ENCODE data around the gene NDUFS6. TPM values are rescaled to one million over a fixed set of nuclear protein-coding genes. Genes with fewer than 3 reads are reported as not detected.
A peak's percentile ranks its signal among the peaks of the same experiment; 100 is the strongest.

Gene NDUFS6
- polyA plus RNA-seq, 2 of the 4 experiments (the other 2 are of a cell fraction): 76.0 to 192 TPM

- H3K4me3 ChIP-seq: no peak overlapping the region
- DNase-seq (ENCODE audit: low read depth in 1 of 2, low spot score in 1 of 2): no peak
- 55% methylated on average over 23 of the region's 25 CpGs for WGBS (ENCODE audit: missing lambda C conversion rate)
- no peak for FAIRE-seq
- ChIA-PET CTCF (interaction anchor here (0.9 to 4.4 kb wide), 9 partner anchors 9 to 280 kb away, joined by 3 to 21 read pairs (median 7); no protein-coding TSS in a partner anchor), POLR2A (no interaction called here)
- no peak overlapping the region for H3K27ac ChIP-seq
- H3K4me2 ChIP-seq: no peak overlapping the region
- H3K9me3 ChIP-seq: no peaks in the 10 kb centered on the region
- ATAC-seq: no peak
- TF ChIP-seq BHLHE40 (IDR thresholded peaks at IDR 0.05; ENCODE audit: low read depth, low read length) (no peak), HES2 (IDR thresholded peaks at IDR 0.05) (no peak), RNF2 (IDR thresholded peaks at IDR 0.05; ENCODE audit: borderline replicate concordance, low read depth) (no peak), REST (IDR thresholded peaks at IDR 0.05) (no peak), NFE2L2 (conservative IDR thresholded peaks at IDR 0.05; ENCODE audit: low read length) (no peak), FOSB (CRISPR knock-in tag; IDR thresholded peaks at IDR 0.05) (no peak), NR3C1 (IDR thresholded peaks at IDR 0.05) (no peak), RAD21 (conservative IDR thresholded peaks at IDR 0.05 in 1 of 2, IDR thresholded peaks at IDR 0.05 in 1 of 2) (no peak), CTCF (IDR thresholded peaks at IDR 0.05) (no peak)
- H3K4me1 ChIP-seq: no peaks in the 10 kb centered on the region
Observed at GRCh38 chr5:1762121-1762882, 38.9 kb upstream of the NDUFS6 start.

DNA sequence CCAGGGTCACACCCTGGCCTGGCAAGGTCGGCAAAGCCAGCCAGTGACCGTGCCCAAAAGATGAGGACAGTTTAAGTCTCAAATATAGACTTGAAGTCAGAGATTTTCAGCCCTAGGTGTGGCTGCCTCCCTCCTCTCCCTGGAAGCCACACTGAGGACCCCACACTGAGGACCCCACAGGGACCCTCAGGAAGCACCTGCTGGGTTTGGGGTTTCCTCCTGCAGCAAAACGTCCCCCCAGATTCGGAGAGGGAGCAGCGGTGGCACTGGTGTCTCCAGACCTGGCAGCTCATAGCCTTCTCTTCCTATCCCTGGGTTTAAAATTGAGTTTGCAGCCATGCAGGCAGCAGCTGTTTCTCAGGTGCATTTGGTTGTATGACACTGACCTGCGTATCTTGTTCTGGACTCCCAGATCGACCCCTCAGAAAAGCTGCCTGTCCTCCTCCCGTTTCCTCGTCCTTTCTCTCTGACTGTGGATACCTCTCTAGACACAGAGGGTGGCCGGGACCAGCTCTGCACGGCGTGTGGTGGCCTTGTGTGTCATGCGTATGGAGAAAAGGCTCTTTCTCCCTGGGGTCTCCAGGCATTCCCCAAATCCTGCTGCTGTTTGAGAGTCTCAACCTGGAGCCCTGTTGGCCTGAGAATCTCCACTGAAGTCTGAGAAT is 38.2 kb upstream of the NDUFS6 start:
- Histone ChIP-seq H3K4me2 (no peak overlapping the region), H3K4me1 (no peaks in the 10 kb centered on the region), H3K4me3 (no peak overlapping the region), H3K27ac (no peak overlapping the region), H3K9me3 (no peaks in the 10 kb centered on the region)
- FAIRE-seq (no peak), DNase-seq (ENCODE audit: low read depth in 1 of 2, low spot score in 1 of 2) (no peak), ATAC-seq (peak in 1 of 2 experiments; percentile 17; a peak in 3 of 6 replicates)
- ChIA-PET POLR2A (interaction anchor here (1.5 kb wide), 1 partner anchor 38 kb away, joined by 3 read pairs; no protein-coding TSS in a partner anchor), CTCF (interaction anchor here (0.6 to 4.4 kb wide), 19 partner anchors 8 to 469 kb away, joined by 3 to 21 read pairs (median 5); no protein-coding TSS in a partner anchor)
- TF ChIP-seq RAD21 (conservative IDR thresholded peaks at IDR 0.05 in 1 of 2, IDR thresholded peaks at IDR 0.05 in 1 of 2) (no peak), POLR2AphosphoS2 (conservative IDR thresholded peaks at IDR 0.05; ENCODE audit: low read length) (no peak)
- 36% methylated on average over 10 of the region's 13 CpGs for WGBS (ENCODE audit: missing lambda C conversion rate)

GRCh38 chr5:1763548-1763911 is 37.7 kb upstream of the NDUFS6 start:
- CTCF ChIA-PET: interaction anchor here (0.6 to 4.4 kb wide), 19 partner anchors 9 to 468 kb away, joined by 3 to 21 read pairs (median 5); no protein-coding TSS in a partner anchor
- H3K27ac ChIP-seq: no peak overlapping the region
- H3K4me1 ChIP-seq: no peaks in the 10 kb centered on the region
- no peak for FAIRE-seq
- H3K9me3 ChIP-seq: no peaks in the 10 kb centered on the region
- peak; percentile 52 to 72 for DNase-seq (ENCODE audit: low read depth in 1 of 2, low spot score in 1 of 2)
- TF ChIP-seq REST (IDR thresholded peaks at IDR 0.05): no peak
- no peak for TF ChIP-seq CBX8 (IDR thresholded peaks at IDR 0.05)
- TF ChIP-seq CHD2 (IDR thresholded peaks at IDR 0.05; ENCODE audit: low read length, partially characterized antibody): no peak
- peak; percentile 69 to 81 for TF ChIP-seq RAD21 (conservative IDR thresholded peaks at IDR 0.05 in 1 of 2, IDR thresholded peaks at IDR 0.05 in 1 of 2)
- no peak for TF ChIP-seq NR3C1 (IDR thresholded peaks at IDR 0.05)
- TF ChIP-seq CTCF (IDR thresholded peaks at IDR 0.05): peak; percentile 61
- TF ChIP-seq JUNB (IDR thresholded peaks at IDR 0.05): no peak
- TF ChIP-seq FOXS1 (CRISPR knock-in tag; IDR thresholded peaks at IDR 0.05): no peak
- TF ChIP-seq ESRRA (IDR thresholded peaks at IDR 0.05; ENCODE audit: borderline replicate concordance, low read length): no peak
- no peak for TF ChIP-seq HOXA7 (CRISPR knock-in tag; IDR thresholded peaks at IDR 0.05)
- peak; percentile 33; the same call in 1 of the 3 replicates for TF ChIP-seq SMC3 (IDR thresholded peaks at IDR 0.05)
- POLR2A ChIA-PET: interaction anchor here (1.5 kb wide), 1 partner anchor 37 kb away, joined by 3 read pairs; no protein-coding TSS in a partner anchor
- no peak overlapping the region for H3K4me3 ChIP-seq
- H3K4me2 ChIP-seq: no peak overlapping the region
- 20% methylated on average over 15 of the region's 15 CpGs for WGBS (ENCODE audit: missing lambda C conversion rate)
- peak; percentile 85 to 93 for ATAC-seq

All from A549 (cell line).